Esophagus squamous epithelium (tissue), 4 donors: Measurements from ENCODE around the gene DCP1A.
"Not testable (repeated sequence)": the region's sequence is repeated elsewhere in the genome, so short reads cannot be mapped to it uniquely, and the experiment has no call there.

Experiments used
- CTCF ChIP-seq, 6 experiments: fragments of 450-650 bp in 4 of 6; fragments of 200-600 bp in 2 of 6; sonication (generic) in 2 of 6; IDR thresholded peaks; one replicate each; pipeline ENCODE4 v1.5.1; 2016 to 2019; ENCODE audit warnings: antibody characterized with exemption in 6 of 6, mild to moderate bottlenecking in 4 of 6, moderate library complexity in 4 of 6
- POLR2A ChIP-seq, 4 donors: fragments of 450-650 bp; IDR thresholded peaks; one replicate each; pipeline ENCODE4 v1.6.1; 2017; ENCODE audit warnings: antibody characterized with exemption in 4 of 4, mild to moderate bottlenecking in 4 of 4, moderate library complexity in 3 of 4

- peak in 1 of 6 experiments; percentile 6 for TF ChIP-seq CTCF (IDR thresholded peaks at IDR 0.05)
- not testable (repeated sequence) for TF ChIP-seq POLR2A (IDR thresholded peaks at IDR 0.05)
Observed at GRCh38 chr3:53370719-53371118, 23.4 kb upstream of the DCP1A start.
